GM04503 (cell line): ENCODE measurements around the gene PLBD2.

Source experiments
- DNase-seq: peaks from one replicate; pipeline ENCODE4 v3.0.0-alpha.2; 2012; ENCODE audit warnings: low read depth

The PLBD2 gene

GRCh38 chr12:113396200-113396599, 37.8 kb downstream of the PLBD2 start:
- DNase-seq = no peak

GRCh38 chr12:113396828-113397496, 38.6 kb downstream of the PLBD2 start:
- no peak for DNase-seq

- DNase-seq = no peak
These were observed 39.3 kb downstream of the PLBD2 start for GRCh38 chr12:113397497-113398197.

GRCh38 chr12:113398346-113399290, 40.2 kb downstream of the PLBD2 start:
- DNase-seq = no peak

GRCh38 chr12:113399490-113399889, 41.1 kb downstream of the PLBD2 start:
- DNase-seq = no peak

GRCh38 chr12:113400362-113400761, 42.0 kb downstream of the PLBD2 start:
- no peak for DNase-seq

- DNase-seq = no peak
These were observed 42.9 kb downstream of the PLBD2 start for GRCh38 chr12:113401066-113402000.

- no peak for DNase-seq
These were observed 44.3 kb downstream of the PLBD2 start for GRCh38 chr12:113402586-113403260.

- DNase-seq = no peak
These were observed 45.3 kb downstream of the PLBD2 start, which contains the start of gene SDS for GRCh38 chr12:113403435-113404415. Gene SDS (minus strand): TSS chr12:113403887. CDS start chr12:113399708, 4,179 bp downstream.

- no peak for DNase-seq
These were observed 47.3 kb downstream of the PLBD2 start for GRCh38 chr12:113405694-113406093.

GRCh38 chr12:113407931-113408600, 49.7 kb downstream of the PLBD2 start:
- peak; percentile 34 for DNase-seq

- no peak for DNase-seq
These were observed 50.4 kb downstream of the PLBD2 start for GRCh38 chr12:113408756-113409298.

- DNase-seq = no peak
These were observed 51.2 kb downstream of the PLBD2 start for GRCh38 chr12:113409462-113410124.

- DNase-seq = no peak
These were observed 55.1 kb downstream of the PLBD2 start for GRCh38 chr12:113413488-113413939.

- DNase-seq = no peak
These were observed 56.2 kb downstream of the PLBD2 start for GRCh38 chr12:113414519-113415038.

GRCh38 chr12:113416091-113416754, 57.8 kb downstream of the PLBD2 start:
- no peak for DNase-seq

GRCh38 chr12:113418213-113418879, 60.0 kb downstream of the PLBD2 start:
- no peak for DNase-seq
